ENCODE measurements around the gene NCKAP5.

The NCKAP5 gene

DNA sequence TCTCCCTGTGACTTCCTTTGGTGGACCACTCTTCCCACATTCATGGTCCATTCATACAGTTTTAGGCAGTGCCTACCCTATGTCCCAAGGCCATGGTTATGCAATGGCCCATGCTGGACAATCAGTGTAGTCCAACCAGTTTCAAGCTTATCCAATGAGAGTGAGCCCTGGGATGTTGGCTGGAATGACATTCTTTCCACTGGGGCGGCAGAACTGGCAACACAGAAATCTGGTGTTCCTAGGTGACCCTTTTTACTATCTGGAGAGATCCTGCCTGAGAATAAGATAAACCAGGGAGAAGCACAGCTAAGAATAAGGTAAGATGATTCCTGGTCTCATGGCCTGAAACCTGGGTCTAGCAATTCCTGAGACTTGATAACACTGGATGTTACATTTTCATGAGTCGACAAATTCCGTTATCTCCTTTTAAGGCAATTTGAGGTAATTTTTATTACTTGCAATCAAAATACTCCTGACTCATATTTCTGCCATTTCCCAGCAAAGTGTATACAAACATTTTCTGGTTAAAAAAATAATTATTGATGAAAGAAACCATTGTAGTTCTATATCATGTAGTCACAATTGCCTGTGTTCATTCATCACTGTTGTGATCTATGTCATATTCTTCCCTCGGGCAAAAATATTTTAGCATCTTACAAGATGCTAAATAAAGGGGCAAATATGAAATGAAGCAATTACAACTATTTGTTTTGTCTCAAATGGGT lies 626.8 kb downstream of the NCKAP5 start:
- in situ Hi-C loops (cut with HindIII; ENCODE audit: low pct_ligation_motif_present, low sequenced_read_pairs) = no loop called here
- TF ChIP-seq, protein P1, sequence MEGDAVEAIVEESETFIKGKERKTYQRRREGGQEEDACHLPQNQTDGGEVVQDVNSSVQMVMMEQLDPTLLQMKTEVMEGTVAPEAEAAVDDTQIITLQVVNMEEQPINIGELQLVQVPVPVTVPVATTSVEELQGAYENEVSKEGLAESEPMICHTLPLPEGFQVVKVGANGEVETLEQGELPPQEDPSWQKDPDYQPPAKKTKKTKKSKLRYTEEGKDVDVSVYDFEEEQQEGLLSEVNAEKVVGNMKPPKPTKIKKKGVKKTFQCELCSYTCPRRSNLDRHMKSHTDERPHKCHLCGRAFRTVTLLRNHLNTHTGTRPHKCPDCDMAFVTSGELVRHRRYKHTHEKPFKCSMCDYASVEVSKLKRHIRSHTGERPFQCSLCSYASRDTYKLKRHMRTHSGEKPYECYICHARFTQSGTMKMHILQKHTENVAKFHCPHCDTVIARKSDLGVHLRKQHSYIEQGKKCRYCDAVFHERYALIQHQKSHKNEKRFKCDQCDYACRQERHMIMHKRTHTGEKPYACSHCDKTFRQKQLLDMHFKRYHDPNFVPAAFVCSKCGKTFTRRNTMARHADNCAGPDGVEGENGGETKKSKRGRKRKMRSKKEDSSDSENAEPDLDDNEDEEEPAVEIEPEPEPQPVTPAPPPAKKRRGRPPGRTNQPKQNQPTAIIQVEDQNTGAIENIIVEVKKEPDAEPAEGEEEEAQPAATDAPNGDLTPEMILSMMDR (IDR thresholded peaks at IDR 0.05; ENCODE audit: low read depth, low read length, missing control alignments) = no peak

DNA sequence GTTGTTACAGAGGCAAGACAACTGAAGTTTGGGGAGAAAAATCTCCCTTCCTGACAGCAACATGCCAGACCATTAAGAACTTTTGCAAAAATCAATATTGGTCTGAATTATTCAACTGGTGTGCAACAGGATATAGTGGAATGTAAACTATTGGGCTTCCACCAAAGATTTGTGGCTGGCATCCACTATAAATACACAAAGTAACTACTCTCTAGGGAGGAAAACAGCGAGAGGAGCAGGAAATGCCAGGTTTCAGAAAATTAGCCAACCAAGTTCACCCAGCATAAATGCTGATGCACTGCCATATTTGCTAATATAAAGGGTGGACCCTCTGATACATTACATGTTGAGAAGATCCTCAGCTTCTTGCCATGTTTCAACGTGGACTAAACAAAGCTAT lies 630.6 kb downstream of the NCKAP5 start:
- DNase-seq = peak; percentile 24
- TF ChIP-seq, protein P1 (IDR thresholded peaks at IDR 0.05; ENCODE audit: low read depth, low read length, missing control alignments) = no peak
- Histone ChIP-seq H3K36me3 (replicated peaks) (no peaks in the 10 kb centered on the region), H3K27ac (no peak overlapping the region), H3K27me3 (replicated peaks) (no peaks in the 10 kb centered on the region), H3K4me3 (ENCODE audit: low read depth, low read length) (no peak overlapping the region)
- in situ Hi-C loops (cut with HindIII; ENCODE audit: low pct_ligation_motif_present, low sequenced_read_pairs) = no loop called here

More for the DNA sequence above, 626.8 kb downstream of the NCKAP5 start:
- Histone ChIP-seq H3K36me3 (replicated peaks) (no peaks in the 10 kb centered on the region), H3K4me3 (ENCODE audit: low read depth, low read length) (no peak overlapping the region), H3K27ac (no peak overlapping the region), H3K27me3 (replicated peaks) (no peaks in the 10 kb centered on the region)
- no peak for DNase-seq

DNA sequence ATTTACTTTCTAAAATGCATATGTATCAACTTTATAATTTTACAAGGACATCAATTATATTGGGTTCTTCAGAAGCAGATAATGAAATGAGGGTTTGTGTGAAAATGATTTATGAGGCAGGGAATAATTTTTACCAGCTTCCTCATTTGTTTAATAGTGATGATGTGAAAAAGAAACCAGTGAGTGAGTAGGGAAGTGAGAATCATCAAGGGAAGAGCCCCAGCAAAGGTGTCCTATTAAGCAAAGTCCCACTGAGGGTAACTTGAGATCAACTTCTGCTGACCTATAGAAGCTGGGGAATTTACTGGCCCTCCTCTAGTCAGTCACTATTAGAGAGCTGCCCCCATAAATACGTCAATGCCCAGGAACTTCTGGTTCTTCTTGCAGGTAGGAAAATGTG lies 631.5 kb downstream of the NCKAP5 start:
- Histone ChIP-seq H3K36me3 (replicated peaks) (no peaks in the 10 kb centered on the region), H3K4me3 (ENCODE audit: low read depth, low read length) (no peak overlapping the region), H3K27ac (no peak overlapping the region), H3K27me3 (replicated peaks) (no peaks in the 10 kb centered on the region)
- in situ Hi-C loops (cut with HindIII; ENCODE audit: low pct_ligation_motif_present, low sequenced_read_pairs) = no loop called here
- TF ChIP-seq, protein P1 (IDR thresholded peaks at IDR 0.05; ENCODE audit: low read depth, low read length, missing control alignments) = no peak
- DNase-seq = no peak

DNA sequence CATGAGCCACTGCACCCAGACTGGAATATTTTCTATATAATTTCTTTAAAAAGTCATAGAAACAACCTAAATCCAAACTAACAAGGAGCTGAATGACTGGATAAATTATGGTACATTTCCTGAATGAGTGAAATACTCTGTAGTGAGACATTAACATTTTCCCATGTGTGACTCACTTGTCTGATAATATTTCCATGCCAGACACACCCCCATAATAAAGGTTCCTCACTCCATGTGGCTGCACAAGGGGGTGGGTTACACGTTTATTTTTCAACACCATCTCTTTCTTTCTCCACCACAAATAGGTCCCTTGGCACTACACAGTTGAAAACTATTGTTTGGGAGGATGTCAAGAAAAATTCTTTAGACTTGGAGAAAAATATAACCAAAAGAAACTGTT lies 632.0 kb downstream of the NCKAP5 start:
- H3K27me3 ChIP-seq (replicated peaks) = no peaks in the 10 kb centered on the region
- H3K27ac ChIP-seq = no peak overlapping the region
- peak; percentile 23 for DNase-seq
- no peaks in the 10 kb centered on the region for H3K36me3 ChIP-seq (replicated peaks)
- TF ChIP-seq, protein P1 (IDR thresholded peaks at IDR 0.05; ENCODE audit: low read depth, low read length, missing control alignments) = no peak
- H3K4me3 ChIP-seq (ENCODE audit: low read depth, low read length) = no peak overlapping the region
- in situ Hi-C loops (cut with HindIII; ENCODE audit: low pct_ligation_motif_present, low sequenced_read_pairs) = no loop called here

DNA sequence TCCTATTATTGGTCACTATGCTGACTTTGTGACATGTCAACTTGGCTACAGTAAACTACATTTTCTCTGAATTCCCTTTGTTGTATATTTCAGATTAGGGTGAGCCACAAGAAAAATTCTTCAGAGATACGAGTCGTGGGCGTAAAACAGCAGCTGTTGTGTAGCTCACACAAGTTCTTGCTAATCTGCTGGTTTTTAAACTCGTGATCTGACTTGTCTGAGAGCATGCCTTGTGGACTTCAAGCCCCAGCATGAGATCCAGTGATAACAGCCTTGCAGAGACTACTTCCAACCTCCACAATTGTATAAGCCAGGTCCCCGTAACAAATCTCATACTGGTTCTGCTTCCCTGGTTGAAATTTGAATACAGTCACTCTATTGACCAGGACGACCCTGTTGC lies 638.5 kb downstream of the NCKAP5 start:
- no peak overlapping the region for H3K4me3 ChIP-seq (ENCODE audit: low read depth, low read length)
- DNase-seq = peak; percentile 20
- TF ChIP-seq, protein P1 (IDR thresholded peaks at IDR 0.05; ENCODE audit: low read depth, low read length, missing control alignments) = no peak
- H3K27me3 ChIP-seq (replicated peaks) = no peaks in the 10 kb centered on the region
- in situ Hi-C loops (cut with HindIII; ENCODE audit: low pct_ligation_motif_present, low sequenced_read_pairs) = no loop called here
- no peaks in the 10 kb centered on the region for H3K36me3 ChIP-seq (replicated peaks)
- H3K27ac ChIP-seq = no peak overlapping the region

DNA sequence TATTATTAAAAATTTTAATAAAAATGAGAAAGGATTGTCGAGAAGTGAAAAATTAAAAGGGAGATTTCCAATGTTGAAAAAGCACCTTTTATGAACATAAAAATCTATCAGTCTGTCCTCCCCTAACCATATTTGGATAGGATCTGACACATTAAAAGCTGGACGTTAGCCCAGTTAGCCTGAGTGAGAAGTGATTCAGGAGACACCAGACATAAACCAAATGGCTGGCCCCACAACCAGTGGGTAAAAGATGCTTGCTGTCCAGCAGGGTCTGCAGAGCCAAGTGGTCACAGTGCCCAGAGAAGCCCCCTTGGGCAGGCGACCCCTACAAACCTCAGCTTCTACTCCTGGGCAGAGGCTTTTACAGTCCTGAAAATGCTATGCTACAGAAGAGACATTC lies 644.5 kb downstream of the NCKAP5 start:
- no peaks in the 10 kb centered on the region for H3K27me3 ChIP-seq (replicated peaks)
- DNase-seq = peak; percentile 81
- no peaks in the 10 kb centered on the region for H3K36me3 ChIP-seq (replicated peaks)
- no peak overlapping the region for H3K4me3 ChIP-seq (ENCODE audit: low read depth, low read length)
- no peak overlapping the region for H3K27ac ChIP-seq
- TF ChIP-seq, protein P1 (IDR thresholded peaks at IDR 0.05; ENCODE audit: low read depth, low read length, missing control alignments) = no peak
- in situ Hi-C loops (cut with HindIII; ENCODE audit: low pct_ligation_motif_present, low sequenced_read_pairs) = no loop called here

Data from brain microvascular endothelial cell (primary cell).